Measurements from ENCODE around the gene MIEF1. TPM values are rescaled to one million over a fixed set of nuclear protein-coding genes. Genes with fewer than 3 reads are reported as not detected.

The MIEF1 gene
- total RNA-seq, 1 donor, result 19.7 TPM

GRCh38 chr22:39527481-39527961 is 25.4 kb downstream of the MIEF1 start:
- DNase-seq (ENCODE audit: low read depth in 2 of 3, low spot score in 2 of 3), result no peak

DNA sequence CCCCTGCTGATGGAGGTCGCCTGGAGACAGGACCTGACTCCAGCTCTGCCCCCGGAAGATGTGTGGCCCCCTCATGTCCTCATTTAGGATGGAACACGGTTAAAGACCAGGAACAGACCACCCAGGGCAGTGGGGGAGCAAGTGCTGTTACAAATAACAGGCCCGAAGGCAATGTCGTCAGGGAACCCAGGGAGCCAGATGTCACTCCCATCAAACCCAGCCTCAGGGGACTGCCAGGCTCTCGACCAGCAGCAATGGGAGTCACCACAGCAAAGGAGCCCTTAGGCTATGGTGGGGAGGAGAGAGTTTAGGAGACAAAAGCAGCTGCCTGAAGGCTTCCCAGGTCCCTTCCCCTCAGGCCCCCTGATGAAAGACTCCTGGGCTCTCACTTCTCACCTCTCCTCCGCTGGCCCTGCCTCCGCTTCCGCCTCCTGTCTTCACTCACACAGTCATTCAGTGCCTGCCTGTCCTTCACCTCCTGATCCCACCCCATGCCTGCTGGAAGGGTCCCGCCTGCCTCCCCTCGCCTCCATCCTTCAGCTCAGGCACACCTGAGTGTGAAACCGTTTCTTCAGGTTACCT is 26.1 kb downstream of the MIEF1 start:
- DNase-seq (ENCODE audit: low read depth in 2 of 3, low spot score in 2 of 3), result no peak

GRCh38 chr22:39528681-39529486 is 26.8 kb downstream of the MIEF1 start:
- DNase-seq (ENCODE audit: low read depth in 2 of 3, low spot score in 2 of 3), result peak; percentile 81 to 93 (median 91)

DNA sequence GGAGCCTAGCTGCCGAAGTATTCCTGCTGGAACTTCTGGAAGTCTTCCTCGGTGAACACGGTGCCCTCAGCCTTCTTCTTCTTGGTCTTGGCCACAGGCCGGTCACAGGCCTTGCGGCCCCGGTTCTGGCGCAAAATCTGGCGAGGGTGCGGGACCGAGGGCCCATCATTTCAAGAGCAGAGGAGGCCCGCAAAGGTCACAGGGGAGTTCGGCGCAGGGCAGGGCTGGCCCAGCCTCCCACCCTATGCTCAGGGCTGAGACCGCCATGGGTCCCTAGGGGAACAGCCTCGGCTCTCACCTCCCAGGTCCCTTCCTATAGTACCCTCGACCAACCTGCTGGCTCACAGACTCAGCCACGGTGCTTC is 27.4 kb downstream of the MIEF1 start:
- no peak for DNase-seq (ENCODE audit: low read depth in 2 of 3, low spot score in 2 of 3)

DNA sequence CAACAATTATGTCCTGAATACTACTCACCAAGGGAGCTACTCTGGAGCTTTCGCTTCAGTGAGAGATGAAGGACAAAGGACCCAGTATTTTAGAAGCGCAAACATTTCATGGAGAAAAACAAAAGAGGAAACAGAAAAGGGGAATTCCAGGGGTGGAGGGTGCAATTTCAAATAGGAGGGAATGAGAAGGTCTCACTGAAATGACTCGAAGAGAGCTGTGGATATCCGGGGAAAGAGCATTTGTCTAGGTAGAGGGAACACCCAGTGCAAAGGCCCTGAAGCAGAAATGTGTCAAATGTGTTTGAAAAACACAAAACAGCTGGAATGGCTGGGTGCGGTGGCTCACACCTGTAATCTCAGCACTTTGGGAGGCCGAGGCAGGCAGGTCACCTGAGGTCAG is 28.0 kb downstream of the MIEF1 start:
- DNase-seq (ENCODE audit: low read depth in 2 of 3, low spot score in 2 of 3), result no peak

DNA sequence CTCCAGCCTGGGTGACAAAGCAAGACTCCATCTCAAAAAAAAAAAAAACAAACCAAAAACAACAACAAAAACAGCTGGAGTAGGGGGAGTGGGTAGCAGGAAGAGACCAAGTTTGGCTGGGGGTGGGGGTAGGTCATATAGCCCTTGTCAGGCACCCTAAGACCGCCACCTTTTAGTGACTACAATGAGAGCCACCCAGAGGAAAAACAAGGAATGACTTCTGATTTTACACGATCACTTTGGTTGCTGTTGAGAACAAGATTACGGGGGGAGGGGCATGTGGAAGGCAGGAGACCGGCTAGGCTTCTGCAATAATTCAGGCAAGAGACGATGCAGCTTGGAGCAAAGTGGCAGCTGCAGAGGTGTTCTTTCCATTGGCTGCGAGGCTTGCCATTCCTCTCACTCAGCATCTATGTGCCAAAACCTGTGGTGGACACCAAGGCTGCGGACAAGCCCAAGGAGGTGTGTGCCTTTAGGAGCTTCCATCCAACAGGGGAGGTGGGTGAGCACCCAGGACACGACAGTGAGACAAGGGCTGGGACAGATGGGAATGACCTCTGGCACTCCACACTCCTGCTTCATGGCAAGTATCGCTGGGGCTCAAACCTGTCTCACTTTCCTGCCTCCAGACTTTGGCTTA is 28.7 kb downstream of the MIEF1 start:
- DNase-seq (ENCODE audit: low read depth in 2 of 3, low spot score in 2 of 3), result peak in 2 of 3 donors; percentile 72

- DNase-seq (ENCODE audit: low read depth in 2 of 3, low spot score in 2 of 3), result peak; percentile 99 to 100 (median 100)
Measured at GRCh38 chr22:39532215-39533073, 30.4 kb downstream of the MIEF1 start, which contains the start of gene RPS19BP1. RPS19BP1 (minus strand) TSS chr22:39532748; CDS start chr22:39532738, 10 bp downstream.

GRCh38 chr22:39534092-39534506 is 32.0 kb downstream of the MIEF1 start:
- DNase-seq (ENCODE audit: low read depth in 2 of 3, low spot score in 2 of 3), result no peak

- peak; percentile 67 to 79 (median 73) for DNase-seq (ENCODE audit: low read depth in 2 of 3, low spot score in 2 of 3)
Measured at GRCh38 chr22:39534591-39535356, 32.7 kb downstream of the MIEF1 start.

DNA sequence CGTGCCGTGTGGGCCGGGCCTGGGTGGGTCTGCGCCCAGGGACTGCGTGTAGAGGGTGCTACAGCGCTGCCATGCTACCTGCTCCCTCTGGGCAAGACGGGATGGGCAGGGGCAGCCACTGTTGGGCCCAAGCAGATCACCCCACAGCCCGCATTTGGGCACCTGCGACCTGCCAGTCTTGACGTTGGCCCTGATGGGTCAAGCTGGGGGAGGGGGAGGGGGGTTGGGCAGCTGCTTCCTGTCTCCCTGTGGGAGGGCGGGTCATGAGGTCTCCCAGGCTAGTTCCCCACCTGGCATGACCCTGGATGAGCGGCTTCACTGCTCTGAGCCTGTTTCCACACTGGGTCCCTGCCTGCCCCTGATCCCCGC is 33.3 kb downstream of the MIEF1 start:
- no peak for DNase-seq (ENCODE audit: low read depth in 2 of 3, low spot score in 2 of 3)

DNA sequence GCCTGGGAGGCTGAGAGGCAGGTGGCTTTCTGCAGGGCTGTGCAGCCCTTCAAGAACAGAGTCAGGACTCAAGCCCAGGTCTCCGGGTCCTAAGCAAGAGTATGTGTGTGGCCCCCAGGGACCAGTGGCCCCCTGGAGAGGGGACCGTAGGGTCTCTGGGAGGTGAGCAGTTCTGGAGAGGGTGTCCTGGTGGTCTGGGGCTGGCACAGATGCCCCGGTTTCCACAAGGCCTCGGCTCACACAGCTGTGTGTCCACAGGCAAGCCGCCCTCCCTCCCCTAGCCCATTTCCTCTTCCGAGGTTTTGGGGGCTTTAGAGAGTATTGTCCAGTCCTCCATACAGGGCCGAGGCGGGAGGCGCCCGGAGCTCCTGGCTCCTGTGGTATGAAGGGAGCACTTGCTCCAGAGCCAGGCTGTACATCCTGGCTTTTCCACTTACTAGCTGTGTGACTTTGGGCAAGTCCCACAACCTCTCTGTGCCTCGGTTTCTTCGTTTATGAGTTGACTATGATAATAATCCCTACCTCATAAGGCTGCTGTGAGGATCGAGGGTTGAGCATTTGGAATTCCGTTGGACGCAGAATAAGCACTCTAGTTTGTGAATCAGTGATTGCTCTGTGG is 33.9 kb downstream of the MIEF1 start:
- DNase-seq (ENCODE audit: low read depth in 2 of 3, low spot score in 2 of 3), result no peak

- no peak for DNase-seq (ENCODE audit: low read depth in 2 of 3, low spot score in 2 of 3)
Measured at GRCh38 chr22:39536711-39537110, 34.6 kb downstream of the MIEF1 start.

GRCh38 chr22:39537975-39538374 is 35.9 kb downstream of the MIEF1 start:
- no peak for DNase-seq (ENCODE audit: low read depth in 2 of 3, low spot score in 2 of 3)

- DNase-seq (ENCODE audit: low read depth in 2 of 3, low spot score in 2 of 3), result peak in 2 of 3 donors; percentile 58 to 66
Measured at GRCh38 chr22:39543095-39543494, 41.0 kb downstream of the MIEF1 start.

DNA sequence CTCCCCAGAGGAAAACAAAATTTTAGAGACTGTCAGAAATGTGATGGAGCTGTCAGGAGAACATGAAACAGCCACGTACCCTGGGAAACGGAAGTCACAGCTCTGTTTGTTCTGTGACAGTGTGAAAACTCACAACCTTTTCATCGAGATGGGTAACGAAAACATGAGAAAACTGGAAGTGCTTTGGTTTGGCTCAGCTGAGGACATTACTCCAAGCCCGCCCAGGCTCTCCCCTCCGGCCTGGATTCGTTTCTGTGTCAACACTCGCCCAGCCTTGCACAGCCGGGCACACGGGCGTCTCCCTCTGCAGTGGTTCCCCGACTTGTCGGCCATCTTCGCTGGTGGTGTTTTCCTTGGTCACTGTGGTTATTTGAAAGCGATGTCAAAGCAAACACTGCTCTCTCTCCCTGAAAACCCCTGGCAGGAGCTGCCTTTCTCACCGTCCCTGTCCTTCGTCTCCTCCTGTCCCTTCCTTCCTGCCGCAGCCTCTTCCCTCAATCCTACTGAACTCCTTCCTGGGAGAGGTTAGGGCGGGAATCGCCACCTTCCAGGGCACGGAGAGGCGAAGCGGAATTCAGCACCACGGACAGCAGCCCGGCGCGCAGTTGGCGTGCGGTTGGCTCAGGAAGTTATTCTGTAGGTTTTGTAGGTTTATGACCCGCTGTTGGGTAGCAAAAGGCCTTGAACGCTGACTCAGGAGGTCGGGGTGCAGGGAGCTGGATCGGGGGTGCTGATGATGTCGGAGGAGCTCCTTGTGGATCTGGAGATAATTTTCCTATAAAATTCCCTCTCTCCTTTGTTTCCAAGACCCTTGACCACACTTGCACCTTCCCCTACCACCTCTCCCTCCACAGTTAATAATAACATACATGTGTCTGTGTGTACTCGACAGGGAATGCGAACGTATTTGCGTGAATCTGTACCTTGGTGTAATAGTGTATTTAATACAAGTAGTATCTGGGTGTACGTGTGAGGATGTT is 43.6 kb downstream of the MIEF1 start:
- peak in 2 of 3 donors; percentile 57 to 66 for DNase-seq (ENCODE audit: low read depth in 2 of 3, low spot score in 2 of 3)

DNA sequence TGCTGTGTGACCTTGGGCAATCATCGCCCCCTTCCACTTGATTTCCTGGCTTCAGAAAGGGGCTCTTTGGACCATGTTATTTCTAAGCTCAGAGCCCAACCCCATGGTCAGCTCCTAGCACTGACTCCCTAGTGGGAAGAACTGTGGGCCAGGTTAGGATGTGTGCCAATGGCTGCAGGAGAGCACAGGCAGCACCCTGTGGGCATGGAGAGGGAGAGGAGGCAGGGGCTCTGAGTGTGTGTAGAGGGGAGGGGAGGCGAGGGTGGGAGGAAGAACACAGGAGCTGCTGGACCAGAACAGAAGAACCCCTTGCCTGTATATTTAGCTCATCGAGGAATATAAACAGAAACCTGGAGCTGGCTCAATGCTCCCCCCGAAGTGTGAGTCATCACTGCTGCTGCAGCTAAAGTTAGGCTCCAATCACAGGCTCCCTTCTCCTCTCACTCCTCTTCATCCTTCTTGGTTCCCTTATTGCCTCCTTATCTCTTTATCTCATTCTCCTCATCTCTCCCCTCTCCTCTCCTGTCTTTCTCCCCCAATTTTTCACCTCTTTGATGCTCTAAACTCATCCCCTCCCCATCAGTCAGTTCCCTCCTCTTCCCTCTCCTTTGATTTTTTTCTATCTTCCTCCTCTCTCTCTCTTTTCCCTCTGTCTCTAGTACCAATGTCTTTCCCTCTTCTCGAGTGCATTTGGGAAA is 44.9 kb downstream of the MIEF1 start:
- DNase-seq (ENCODE audit: low read depth in 2 of 3, low spot score in 2 of 3), result no peak

GRCh38 chr22:39547587-39547947 is 45.5 kb downstream of the MIEF1 start:
- DNase-seq (ENCODE audit: low read depth in 2 of 3, low spot score in 2 of 3), result no peak

DNA sequence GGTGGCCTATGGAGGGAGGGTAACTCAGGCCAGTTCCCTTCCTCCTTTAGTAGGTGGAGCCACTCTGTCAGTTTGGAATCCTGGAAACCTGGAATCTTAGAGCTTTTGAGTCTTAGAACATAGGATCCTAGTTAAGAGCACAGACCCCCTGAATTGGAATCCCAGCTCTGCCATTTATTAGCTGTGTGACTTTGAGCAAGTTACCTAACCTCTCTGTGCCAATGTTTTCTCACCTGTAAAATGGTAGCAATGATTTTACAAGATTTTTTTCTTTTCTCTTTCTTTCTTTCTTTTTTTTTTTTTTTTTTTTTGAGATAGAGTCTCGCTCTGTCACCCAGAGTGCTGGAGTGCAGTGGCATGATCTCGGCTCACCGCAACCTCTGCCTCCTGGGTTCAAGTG is 51.3 kb downstream of the MIEF1 start:
- DNase-seq (ENCODE audit: low read depth in 2 of 3, low spot score in 2 of 3), result no peak
